Testis (tissue), 2 donors: ENCODE measurements around the gene CACNA2D3.

Source experiments
- CTCF ChIP-seq, 3 experiments: fragments of 450-650 bp in 2 of 3; fragments of 200-600 bp in 1 of 3; sonication (generic) in 1 of 3; IDR thresholded peaks; one replicate each; pipeline ENCODE4 v1.5.1; 2016 to 2019; ENCODE audit warnings: antibody characterized with exemption in 3 of 3, mild to moderate bottlenecking in 2 of 3, moderate library complexity in 1 of 3
- POLR2A ChIP-seq: fragments of 450-650 bp; IDR thresholded peaks from one replicate; pipeline ENCODE4 v1.6.1; 2017; ENCODE audit warnings: antibody characterized with exemption, mild to moderate bottlenecking, moderate library complexity

- no peak for TF ChIP-seq CTCF (IDR thresholded peaks at IDR 0.05)
- TF ChIP-seq POLR2A, result no peak
Measured at GRCh38 chr3:54530091-54530490, 407.7 kb downstream of the CACNA2D3 start.
